Testis (tissue), 3 donors: Measurements from ENCODE around the gene LBH. TPM values are rescaled to one million over a fixed set of nuclear protein-coding genes. Genes with fewer than 3 reads are reported as not detected.

ENCODE experiments used
- DNase-seq: peaks from one replicate; pipeline ENCODE4 v3.0.0-alpha.2; 2019
- H3K27ac ChIP-seq, 2 donors: fragments of 200-600 bp; sonication (generic); one replicate each; pipeline ENCODE4 v1.5.1; 2019
- H3K27me3 ChIP-seq: fragments of 200-600 bp; sonication (generic); one replicate; pipeline ENCODE4 v1.5.1; 2019
- H3K36me3 ChIP-seq: fragments of 200-600 bp; sonication (generic); one replicate; pipeline ENCODE4 v1.5.1; 2017; ENCODE audit warnings: low read depth; ENCODE audit errors: missing control alignments
- H3K4me1 ChIP-seq: fragments of 200-600 bp; sonication (generic); one replicate; pipeline ENCODE4 v1.5.1; 2019
- H3K4me3 ChIP-seq, 2 donors: fragments of 200-600 bp; sonication (generic); one replicate each; pipeline ENCODE4 v1.5.1; 2017 to 2019
- H3K9me3 ChIP-seq: fragments of 200-600 bp; sonication (generic); one replicate; pipeline ENCODE4 v1.5.1; 2017
- POLR2A ChIP-seq: fragments of 450-650 bp; IDR thresholded peaks from one replicate; pipeline ENCODE4 v1.6.1; 2017; ENCODE audit warnings: antibody characterized with exemption, mild to moderate bottlenecking, moderate library complexity
- WGBS, 2 donors: methylation state at CpG; one replicate each; pipeline ENCODE4 v1.1.5; 2018; 5-methylcytosine and 5-hydroxymethylcytosine counted together
- intact Hi-C: fragments of 100-400 bp; cut with DNase I; formaldehyde crosslinking; loops from one replicate; pipeline ENCODE4 v1.15.1; 2023; ENCODE audit warnings: low total_unique reads
- polyA plus RNA-seq: library from polyadenylated mRNA; stranded (reverse); fragments of 350-450 nt; fragmentation: Illumina TruSeq; extraction: RNeasy Lipid Tissue Mini Kit (QIAGEN cat#74804); gene quantifications from one replicate; pipeline ENCODE4 v1.2.3, GENCODE V29; 2014; ENCODE audit warnings: low read depth, low replicate concordance; ENCODE audit not compliant: insufficient read depth
- total RNA-seq, 2 donors: library from RNA; depleted of rRNA; stranded (reverse); fragments of >200 nt; gene quantifications; one replicate each; pipeline ENCODE4 v1.2.3, GENCODE V29; 2016
- TF ChIP-seq, protein P1 (sequence below), 3 experiments: fragments of 450-650 bp in 2 of 3; fragments of 200-600 bp in 1 of 3; sonication (generic) in 1 of 3; IDR thresholded peaks; one replicate each; pipeline ENCODE4 v1.5.1; 2016 to 2019; ENCODE audit warnings: antibody characterized with exemption in 3 of 3, mild to moderate bottlenecking in 2 of 3, moderate library complexity in 1 of 3

The LBH gene
- total and polyA plus RNA-seq, 3 donors from 2014 or later: 23.9 to 32.1 (median 25.7) TPM

DNA sequence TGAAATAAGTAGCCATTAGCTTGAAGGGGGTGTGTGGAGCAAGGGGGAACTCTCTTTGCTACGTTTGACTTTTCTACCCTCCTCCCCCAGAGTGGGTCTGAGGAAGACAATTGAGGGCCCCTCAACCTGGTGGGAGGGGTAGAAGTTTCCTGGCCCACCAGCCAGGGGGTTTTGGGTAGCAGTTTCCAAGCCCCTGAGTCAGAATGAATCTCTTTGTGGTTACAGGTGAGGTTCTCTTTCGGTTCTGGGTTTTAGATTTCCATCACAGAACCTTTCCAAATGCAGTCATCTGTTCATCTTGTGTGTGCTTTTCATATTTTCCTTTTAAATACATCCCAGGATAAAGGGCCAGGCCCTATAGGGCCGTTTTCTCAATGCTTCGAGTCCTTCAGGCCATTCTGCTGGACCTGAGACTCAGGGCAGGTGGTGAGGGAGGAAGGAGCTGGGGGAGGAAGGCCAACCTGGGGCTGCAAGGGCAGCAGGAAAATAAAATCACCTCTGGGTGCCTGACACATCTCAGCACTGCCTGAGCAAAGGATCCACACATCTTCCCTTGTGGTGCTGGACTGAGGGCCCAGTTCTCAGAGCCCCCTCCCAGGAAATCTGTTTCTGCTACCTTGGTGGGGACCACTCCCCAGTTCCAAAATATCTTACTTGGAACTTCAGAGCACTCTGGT is 4.7 kb downstream of the LBH start:
- 79 to 88% methylated on average over 4 of the region's 4 CpGs for WGBS, 2 donors
- H3K27me3 ChIP-seq: no peaks in the 10 kb centered on the region
- H3K27ac ChIP-seq: no peak overlapping the region
- intact Hi-C loops: loop anchor here (10.0 kb wide), 1 partner anchor 469 kb away; no protein-coding TSS in a partner anchor
- DNase-seq: no peak
- H3K4me3 ChIP-seq: no peak overlapping the region
- no peak for TF ChIP-seq POLR2A
- TF ChIP-seq, protein P1, sequence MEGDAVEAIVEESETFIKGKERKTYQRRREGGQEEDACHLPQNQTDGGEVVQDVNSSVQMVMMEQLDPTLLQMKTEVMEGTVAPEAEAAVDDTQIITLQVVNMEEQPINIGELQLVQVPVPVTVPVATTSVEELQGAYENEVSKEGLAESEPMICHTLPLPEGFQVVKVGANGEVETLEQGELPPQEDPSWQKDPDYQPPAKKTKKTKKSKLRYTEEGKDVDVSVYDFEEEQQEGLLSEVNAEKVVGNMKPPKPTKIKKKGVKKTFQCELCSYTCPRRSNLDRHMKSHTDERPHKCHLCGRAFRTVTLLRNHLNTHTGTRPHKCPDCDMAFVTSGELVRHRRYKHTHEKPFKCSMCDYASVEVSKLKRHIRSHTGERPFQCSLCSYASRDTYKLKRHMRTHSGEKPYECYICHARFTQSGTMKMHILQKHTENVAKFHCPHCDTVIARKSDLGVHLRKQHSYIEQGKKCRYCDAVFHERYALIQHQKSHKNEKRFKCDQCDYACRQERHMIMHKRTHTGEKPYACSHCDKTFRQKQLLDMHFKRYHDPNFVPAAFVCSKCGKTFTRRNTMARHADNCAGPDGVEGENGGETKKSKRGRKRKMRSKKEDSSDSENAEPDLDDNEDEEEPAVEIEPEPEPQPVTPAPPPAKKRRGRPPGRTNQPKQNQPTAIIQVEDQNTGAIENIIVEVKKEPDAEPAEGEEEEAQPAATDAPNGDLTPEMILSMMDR (IDR thresholded peaks at IDR 0.05): no peak
- no peaks in the 10 kb centered on the region for H3K36me3 ChIP-seq
- H3K9me3 ChIP-seq: no peaks in the 10 kb centered on the region
- H3K4me1 ChIP-seq: peaks cover 24% of the 10 kb centered on the region

- intact Hi-C loops: loop anchor here (10.0 kb wide), 1 partner anchor 468 kb away; no protein-coding TSS in a partner anchor
- no peak for DNase-seq
- no peaks in the 10 kb centered on the region for H3K36me3 ChIP-seq
- H3K4me1 ChIP-seq: peaks cover 24% of the 10 kb centered on the region
- no peak overlapping the region for H3K4me3 ChIP-seq
- H3K27me3 ChIP-seq: no peaks in the 10 kb centered on the region
- no peak for TF ChIP-seq POLR2A
- TF ChIP-seq, protein P1 (IDR thresholded peaks at IDR 0.05): no peak
- H3K9me3 ChIP-seq: no peaks in the 10 kb centered on the region
- no peak overlapping the region for H3K27ac ChIP-seq
- WGBS, 2 donors: 58 to 75% methylated on average over 8 of the region's 8 CpGs
Measured at GRCh38 chr2:30236591-30237238, 5.4 kb downstream of the LBH start.

DNA sequence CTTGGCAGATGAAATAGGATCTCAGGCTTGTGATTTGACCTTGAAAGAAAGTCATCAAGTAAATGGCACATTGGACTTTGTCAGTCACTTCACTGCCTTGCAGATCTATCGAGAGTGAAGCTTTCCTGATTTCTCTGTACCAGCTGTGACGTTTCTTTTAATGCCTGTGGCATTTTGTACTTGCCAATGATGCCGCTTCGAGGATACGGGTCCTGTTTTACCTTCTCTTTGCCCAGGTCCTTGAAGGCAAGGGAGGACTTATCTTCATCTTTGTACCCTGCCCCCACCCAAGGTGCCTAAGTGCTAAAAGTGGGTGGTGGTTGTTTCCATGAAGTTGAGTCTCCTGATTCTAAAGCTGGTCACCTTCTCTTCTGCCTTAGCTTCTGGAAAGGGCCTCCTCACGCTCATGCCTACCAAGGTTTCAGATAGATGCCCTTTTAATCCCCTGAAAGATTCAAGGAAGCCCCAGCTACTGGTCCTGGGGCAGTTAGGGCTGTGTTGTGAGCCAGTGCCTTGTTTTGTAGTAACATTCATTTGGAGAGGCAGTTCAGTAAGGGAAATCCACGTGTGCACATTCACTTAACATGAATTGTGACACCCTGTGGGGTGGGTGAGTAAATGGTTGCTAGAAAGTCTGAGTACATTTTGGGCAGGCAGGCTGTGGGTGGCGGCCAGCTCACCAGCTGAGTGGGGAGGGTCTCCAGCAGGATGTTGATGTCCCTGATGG is 6.1 kb downstream of the LBH start:
- H3K4me3 ChIP-seq: no peak overlapping the region
- H3K27ac ChIP-seq: peak overlapping the region in 1 of 2 donors; percentile 23
- H3K36me3 ChIP-seq: no peaks in the 10 kb centered on the region
- no peak for TF ChIP-seq POLR2A
- intact Hi-C loops: loop anchor here (10.0 kb wide), 1 partner anchor 467 kb away; no protein-coding TSS in a partner anchor
- peaks cover 24% of the 10 kb centered on the region for H3K4me1 ChIP-seq
- no peak for DNase-seq
- no peaks in the 10 kb centered on the region for H3K27me3 ChIP-seq
- no peaks in the 10 kb centered on the region for H3K9me3 ChIP-seq
- WGBS, 2 donors: 74 to 76% methylated on average over 8 of the region's 8 CpGs

DNA sequence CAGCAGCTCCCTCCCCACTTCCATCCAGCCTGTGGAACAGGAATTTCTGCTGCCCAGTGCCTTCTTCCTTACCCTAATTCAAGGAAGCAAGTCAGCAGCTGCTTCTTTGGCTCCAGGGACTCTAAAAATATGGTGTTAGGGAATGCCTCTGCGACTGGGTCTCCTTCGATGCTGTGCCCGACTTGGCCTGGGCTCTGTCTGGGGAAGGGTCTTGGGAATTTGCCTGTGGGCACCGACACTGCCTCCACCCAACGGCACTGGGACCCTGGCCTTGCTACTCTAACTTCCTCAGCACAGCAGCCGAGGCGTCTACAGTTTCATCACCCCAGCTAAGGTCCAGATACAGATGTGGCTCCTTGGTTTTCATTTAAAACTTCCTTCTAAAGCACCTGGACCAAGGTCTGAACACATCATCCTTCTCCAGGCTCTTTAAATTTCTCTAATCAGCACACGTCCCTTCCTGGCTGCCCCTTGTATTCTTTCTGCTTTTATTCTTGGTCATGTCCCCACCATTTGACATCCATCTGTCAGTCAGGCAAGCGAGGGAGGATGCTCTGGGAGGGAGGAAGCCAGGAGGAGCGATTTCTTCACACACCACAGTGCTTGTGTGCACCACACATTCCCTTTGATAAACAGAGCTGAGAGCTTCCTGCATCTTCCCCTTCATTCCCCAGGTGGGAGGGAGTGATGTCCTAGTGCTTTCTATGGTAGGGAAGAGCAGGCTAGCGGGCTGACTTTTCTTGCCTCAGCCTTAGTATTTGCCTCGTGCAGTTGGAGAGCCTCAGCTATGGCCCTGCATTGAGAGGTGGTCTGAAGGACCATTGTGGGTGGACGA is 6.8 kb downstream of the LBH start:
- no peak overlapping the region for H3K4me3 ChIP-seq
- no peaks in the 10 kb centered on the region for H3K36me3 ChIP-seq
- no peaks in the 10 kb centered on the region for H3K27me3 ChIP-seq
- intact Hi-C loops: loop anchor here (10.0 kb wide), 1 partner anchor 467 kb away; no protein-coding TSS in a partner anchor
- 79 to 83% methylated on average over 13 of the region's 13 CpGs for WGBS, 2 donors
- H3K4me1 ChIP-seq: peaks cover 24% of the 10 kb centered on the region
- H3K9me3 ChIP-seq: no peaks in the 10 kb centered on the region
- DNase-seq: no peak
- no peak for TF ChIP-seq POLR2A
- TF ChIP-seq, protein P1 (IDR thresholded peaks at IDR 0.05): no peak
- H3K27ac ChIP-seq: peak overlapping the region in 1 of 2 donors; percentile 23
